NAMALWA (cell line): ENCODE data around the gene S100PBP.

Experiments used
- DNase-seq: peaks from one replicate; pipeline ENCODE4 v3.0.0-alpha.2; 2015; ENCODE audit warnings: low spot score

Gene S100PBP

GRCh38 chr1:32817159-32817814, at the start of gene S100PBP, which contains the start of gene YARS1:
TSS of gene S100PBP (plus strand) at chr1:32817653. CDS start at chr1:32826100, 8,447 bp downstream.
TSS of gene YARS1 (minus strand) at chr1:32817358. CDS start at chr1:32817244, 114 bp downstream.
- peak; percentile 99 for DNase-seq

- no peak for DNase-seq
Observed at GRCh38 chr1:32768110-32768850, 49.2 kb upstream of the S100PBP start.

- no peak for DNase-seq
Observed at GRCh38 chr1:32769524-32770220, 47.8 kb upstream of the S100PBP start.

DNA sequence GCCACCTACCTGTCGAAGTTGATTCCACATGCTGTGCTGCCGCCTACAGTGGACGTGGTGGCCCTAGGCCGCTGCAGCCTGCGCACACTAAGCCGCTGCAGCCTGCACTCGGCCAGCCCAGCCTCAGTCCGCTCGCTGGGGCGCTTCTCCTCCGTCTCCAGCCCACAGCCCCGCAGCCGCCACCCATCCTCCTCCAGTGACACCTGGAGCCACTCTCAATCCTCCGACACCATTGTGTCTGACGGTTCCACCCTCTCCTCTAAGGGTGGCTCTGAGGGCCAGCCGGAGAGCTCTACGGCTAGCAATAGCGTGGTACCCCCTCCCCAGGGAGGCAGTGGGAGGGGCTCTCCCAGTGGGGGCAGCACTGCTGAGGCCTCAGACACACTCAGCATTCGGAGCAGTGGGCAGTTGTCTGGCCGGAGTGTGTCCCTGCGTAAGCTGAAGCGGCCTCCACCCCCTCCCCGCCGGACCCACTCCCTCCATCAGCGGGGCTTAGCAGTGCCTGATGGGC, 47.2 kb upstream of the S100PBP start:
- DNase-seq = no peak

DNA sequence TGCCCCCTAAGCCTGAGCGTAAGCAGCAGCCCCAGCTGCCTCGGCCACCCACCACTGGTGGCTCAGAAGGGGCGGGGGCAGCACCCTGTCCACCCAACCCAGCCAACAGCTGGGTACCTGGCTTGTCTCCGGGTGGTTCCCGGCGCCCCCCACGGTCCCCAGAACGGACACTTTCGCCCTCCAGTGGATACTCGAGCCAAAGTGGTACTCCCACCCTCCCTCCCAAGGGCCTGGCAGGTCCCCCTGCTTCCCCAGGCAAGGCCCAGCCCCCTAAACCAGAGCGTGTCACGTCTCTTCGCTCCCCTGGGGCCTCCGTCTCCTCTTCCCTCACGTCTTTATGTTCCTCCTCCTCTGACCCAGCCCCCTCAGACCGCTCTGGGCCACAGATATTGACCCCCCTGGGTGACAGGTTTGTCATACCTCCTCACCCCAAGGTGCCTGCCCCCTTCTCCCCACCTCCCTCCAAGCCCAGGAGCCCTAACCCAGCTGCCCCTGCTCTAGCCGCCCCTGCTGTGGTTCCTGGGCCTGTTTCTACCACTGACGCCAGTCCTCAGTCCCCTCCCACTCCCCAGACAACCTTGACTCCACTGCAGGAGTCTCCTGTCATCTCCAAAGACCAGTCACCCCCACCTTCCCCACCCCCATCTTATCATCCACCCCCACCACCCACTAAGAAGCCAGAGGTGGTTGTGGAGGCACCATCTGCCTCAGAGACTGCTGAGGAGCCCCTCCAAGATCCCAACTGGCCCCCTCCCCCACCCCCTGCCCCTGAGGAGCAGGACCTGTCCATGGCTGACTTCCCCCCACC, 46.5 kb upstream of the S100PBP start:
- no peak for DNase-seq

GRCh38 chr1:32771561-32772280, 45.7 kb upstream of the S100PBP start:
- DNase-seq = no peak

- DNase-seq = no peak
Observed at GRCh38 chr1:32772281-32773017, 45.0 kb upstream of the S100PBP start.

- DNase-seq = peak; percentile 79
Observed at GRCh38 chr1:32773018-32773763, 44.3 kb upstream of the S100PBP start.

DNA sequence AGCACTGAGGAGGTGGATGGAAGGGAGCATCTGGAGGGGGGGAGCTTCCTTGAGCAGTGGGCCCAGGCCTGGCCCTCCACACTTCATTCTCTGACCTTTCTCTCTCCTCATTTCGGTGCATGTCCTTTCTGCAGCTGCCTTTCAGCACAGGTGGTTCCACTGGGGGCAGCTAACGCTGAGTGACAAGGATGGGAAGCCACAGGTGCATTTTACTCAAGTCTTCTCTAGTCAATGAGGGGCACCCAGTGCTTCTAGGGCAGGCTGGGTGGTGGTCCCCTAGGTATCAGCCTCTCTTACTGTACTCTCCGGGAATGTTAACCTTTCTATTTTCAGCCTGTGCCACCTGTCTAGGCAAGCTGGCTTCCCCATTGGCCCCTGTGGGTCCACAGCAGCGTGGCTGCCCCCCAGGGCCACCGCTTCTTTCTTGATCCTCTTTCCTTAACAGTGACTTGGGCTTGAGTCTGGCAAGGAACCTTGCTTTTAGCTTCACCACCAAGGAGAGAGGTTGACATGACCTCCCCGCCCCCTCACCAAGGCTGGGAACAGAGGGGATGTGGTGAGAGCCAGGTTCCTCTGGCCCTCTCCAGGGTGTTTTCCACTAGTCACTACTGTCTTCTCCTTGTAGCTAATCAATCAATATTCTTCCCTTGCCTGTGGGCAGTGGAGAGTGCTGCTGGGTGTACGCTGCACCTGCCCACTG, 43.5 kb upstream of the S100PBP start:
- DNase-seq = peak; percentile 34

DNA sequence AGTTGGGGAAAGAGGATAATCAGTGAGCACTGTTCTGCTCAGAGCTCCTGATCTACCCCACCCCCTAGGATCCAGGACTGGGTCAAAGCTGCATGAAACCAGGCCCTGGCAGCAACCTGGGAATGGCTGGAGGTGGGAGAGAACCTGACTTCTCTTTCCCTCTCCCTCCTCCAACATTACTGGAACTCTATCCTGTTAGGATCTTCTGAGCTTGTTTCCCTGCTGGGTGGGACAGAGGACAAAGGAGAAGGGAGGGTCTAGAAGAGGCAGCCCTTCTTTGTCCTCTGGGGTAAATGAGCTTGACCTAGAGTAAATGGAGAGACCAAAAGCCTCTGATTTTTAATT, 43.0 kb upstream of the S100PBP start:
- DNase-seq = no peak

DNA sequence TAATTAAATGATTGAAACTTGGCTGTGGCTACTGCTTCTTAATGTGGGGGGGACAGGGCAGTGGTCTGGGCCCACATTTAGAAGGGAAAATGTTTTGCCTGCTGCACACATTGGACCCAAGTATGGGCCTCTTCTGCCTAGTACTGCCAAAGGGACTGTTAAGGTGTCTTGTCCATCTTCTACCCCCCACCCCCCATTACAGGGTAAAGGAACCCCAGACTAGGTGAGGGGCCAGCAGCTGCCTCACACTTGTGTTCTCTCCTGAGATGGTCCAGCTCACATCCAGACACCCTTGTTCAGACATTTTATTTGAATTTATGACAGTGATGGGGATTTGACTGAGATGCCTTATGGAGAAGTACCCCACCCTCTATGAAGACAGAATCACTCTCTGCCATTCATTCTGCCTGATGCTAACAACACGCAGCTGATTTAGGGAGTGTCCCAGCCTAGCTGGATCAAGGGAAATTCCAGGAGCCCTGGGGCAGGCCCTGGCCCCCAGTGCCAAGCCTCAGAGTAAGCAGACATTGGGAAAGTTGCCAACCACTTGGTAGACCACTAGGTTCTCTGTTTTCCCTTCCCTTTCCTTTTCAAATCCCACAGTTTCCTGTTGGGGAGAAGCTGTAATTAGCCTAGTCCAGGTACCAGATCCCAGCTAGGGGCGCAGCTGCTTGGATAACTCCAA, 42.4 kb upstream of the S100PBP start:
- DNase-seq = no peak

DNA sequence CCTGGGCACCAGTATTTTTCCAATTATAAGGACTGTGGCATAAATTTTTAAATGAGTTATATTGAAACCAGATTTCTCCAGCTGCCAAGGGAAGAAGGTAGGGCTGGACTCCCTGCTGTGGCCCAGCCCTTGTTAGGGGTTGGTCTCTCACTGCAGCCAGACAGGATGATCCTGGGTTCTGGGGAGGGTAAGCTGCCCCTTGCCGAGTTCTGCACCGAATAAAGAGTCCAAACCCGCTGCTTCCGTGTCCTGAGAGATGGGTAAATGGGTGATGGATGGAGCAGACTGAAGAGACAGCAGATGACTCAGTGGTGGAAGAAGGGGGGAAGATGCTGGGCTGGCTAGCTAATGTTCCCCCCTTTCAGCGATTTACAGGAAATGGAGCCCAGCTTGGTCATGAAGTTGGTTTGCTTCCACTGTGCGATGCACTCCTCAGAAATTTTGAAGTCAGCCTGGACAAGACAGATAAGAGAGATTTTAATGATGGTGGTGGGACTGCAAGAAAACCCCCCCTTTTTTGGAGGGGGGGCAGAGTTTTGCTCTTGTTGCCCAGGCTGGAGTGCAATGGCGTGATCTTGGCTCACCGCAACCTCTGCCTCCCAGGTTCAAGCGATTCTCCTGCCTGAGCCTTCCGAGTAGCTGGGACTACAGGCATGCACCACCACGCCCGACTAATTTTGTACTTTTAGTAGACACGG, 41.7 kb upstream of the S100PBP start:
- DNase-seq = no peak

DNA sequence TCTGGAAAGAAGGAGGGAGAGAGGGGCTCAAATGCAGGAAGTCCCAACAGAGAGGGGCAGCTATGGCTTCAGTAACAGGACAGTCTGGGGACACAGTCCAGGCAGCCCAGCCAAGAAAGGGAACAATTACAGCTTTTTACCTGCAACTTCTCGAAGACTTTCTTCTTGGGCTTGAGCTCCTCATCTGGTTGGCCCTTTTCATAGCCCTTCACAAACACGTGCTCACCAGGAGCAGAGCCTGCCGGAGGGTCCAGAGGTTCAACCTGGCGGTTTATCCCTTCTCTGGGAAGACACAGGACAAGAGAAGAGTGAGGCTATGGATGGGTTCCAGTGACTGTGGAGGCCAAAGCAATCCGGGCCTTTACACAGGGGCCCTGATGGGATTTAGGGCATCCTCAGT, 38.2 kb upstream of the S100PBP start:
- DNase-seq = no peak

DNA sequence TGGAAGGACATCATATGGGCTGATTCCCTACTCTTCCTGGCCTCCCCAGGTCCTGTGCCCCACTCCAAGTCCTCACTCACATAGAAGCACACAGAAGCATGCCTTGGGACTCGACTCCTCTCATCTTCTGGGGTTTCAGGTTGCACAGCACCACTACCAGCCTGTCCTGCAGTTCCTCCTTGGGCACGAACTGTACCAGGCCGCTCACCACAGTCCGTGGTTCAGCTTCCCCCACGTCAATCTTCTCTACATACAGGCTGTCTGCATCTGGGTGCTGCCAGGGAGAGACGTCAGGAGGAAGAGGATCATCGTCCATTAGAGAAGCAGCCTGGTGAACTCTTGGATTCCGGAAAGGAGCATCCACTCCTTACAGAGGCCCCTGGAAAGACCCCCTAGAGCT, 37.4 kb upstream of the S100PBP start:
- no peak for DNase-seq

GRCh38 chr1:32780628-32781234, 36.7 kb upstream of the S100PBP start:
- no peak for DNase-seq

DNA sequence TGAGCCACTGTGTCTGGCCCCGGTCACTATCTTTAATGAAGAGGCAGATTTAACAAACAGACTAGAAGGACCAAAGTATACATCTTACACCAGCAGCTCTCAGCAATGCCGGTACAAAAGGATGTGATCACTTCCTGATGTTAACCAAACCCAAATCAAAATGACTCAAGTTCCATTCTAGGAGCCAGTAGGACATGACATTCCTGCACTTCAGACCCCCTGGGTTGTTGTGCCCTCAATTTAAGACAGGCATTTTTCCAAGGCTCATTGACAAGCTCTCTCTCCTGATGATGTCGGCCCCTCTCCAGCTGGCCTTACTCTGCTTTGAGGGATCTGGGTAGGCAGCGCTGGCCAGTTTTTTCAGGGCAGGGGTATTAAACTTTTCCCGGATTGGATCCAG, 35.4 kb upstream of the S100PBP start:
- DNase-seq = no peak

GRCh38 chr1:32783851-32784250, 33.6 kb upstream of the S100PBP start:
- DNase-seq = no peak

DNA sequence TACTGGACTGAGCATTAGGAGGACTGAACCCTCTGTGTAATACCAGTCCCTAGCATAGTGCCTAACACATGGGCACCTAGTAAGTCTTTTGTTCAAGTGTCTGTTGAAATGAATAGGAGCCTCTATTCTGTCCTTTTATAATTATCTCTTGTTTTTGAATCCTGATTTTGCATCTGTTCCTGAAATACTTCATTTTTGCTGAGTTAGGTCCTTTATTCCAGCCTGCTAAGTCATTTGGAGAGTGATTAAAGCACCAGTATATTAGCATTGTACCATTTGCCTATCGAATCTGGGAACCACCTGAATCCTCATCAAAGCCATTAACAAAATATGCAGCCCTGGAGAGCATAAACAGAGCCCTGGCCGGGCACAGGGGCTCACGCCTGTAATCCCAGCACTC, 32.6 kb upstream of the S100PBP start:
- DNase-seq = no peak
